HepG2 (cell line): Measurements from ENCODE around the gene CMIP.
"Not testable (repeated sequence)": the region's sequence is repeated elsewhere in the genome, so short reads cannot be mapped to it uniquely, and the experiment has no call there.

ENCODE experiments used
- TF ChIP-seq, protein P1 (sequence below): IDR thresholded peaks from 2 replicates; pipeline ENCODE4 v1.6.1; 2012; ENCODE audit warnings: inconsistent platforms
- TF ChIP-seq, protein P2 (sequence below): sonication (generic); formaldehyde crosslinking; IDR thresholded peaks from 2 replicates; pipeline ENCODE4 v1.5.0; 2020; ENCODE audit warnings: mild to moderate bottlenecking, missing genetic modification reagents, moderate library complexity

DNA sequence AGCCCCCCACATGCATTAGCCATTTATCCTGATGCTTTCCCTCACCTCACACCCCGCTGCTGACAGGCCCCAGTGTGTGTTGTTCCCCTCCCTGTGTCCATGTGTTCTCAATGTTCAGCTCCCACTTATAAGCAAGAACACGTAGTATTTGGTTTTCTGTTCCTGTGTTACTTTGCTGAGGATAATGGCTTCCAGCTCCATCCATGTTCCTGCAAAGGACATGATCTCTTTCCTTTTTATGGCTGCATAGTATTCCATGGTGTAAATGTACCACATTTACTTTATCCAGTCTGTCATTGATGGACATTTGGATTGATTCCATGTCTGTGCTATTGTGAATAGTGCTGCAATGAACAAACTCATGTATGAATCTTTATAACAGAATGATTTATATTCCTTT lies 39.6 kb upstream of the CMIP start:
- TF ChIP-seq, protein P1, sequence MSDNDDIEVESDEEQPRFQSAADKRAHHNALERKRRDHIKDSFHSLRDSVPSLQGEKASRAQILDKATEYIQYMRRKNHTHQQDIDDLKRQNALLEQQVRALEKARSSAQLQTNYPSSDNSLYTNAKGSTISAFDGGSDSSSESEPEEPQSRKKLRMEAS, result not testable (repeated sequence)
- TF ChIP-seq, protein P2, sequence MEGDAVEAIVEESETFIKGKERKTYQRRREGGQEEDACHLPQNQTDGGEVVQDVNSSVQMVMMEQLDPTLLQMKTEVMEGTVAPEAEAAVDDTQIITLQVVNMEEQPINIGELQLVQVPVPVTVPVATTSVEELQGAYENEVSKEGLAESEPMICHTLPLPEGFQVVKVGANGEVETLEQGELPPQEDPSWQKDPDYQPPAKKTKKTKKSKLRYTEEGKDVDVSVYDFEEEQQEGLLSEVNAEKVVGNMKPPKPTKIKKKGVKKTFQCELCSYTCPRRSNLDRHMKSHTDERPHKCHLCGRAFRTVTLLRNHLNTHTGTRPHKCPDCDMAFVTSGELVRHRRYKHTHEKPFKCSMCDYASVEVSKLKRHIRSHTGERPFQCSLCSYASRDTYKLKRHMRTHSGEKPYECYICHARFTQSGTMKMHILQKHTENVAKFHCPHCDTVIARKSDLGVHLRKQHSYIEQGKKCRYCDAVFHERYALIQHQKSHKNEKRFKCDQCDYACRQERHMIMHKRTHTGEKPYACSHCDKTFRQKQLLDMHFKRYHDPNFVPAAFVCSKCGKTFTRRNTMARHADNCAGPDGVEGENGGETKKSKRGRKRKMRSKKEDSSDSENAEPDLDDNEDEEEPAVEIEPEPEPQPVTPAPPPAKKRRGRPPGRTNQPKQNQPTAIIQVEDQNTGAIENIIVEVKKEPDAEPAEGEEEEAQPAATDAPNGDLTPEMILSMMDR, result not testable (repeated sequence)
